ENCODE results near the gene SLC5A10. TPM values are rescaled to one million over a fixed set of nuclear protein-coding genes. Genes with fewer than 3 reads are reported as not detected.
"Not testable (repeated sequence)": the region's sequence is repeated elsewhere in the genome, so short reads cannot be mapped to it uniquely, and the experiment has no call there.

SLC5A10 gene
- total RNA-seq, 1 donor from 2014 or later = not detected

GRCh38 chr17:18946536-18946935 lies 5.4 kb upstream of the SLC5A10 start:
- peak; percentile 45 for DNase-seq (ENCODE audit: low spot score)

GRCh38 chr17:18947866-18948265 lies 4.1 kb upstream of the SLC5A10 start:
- peak; percentile 72 for DNase-seq (ENCODE audit: low spot score)

DNA sequence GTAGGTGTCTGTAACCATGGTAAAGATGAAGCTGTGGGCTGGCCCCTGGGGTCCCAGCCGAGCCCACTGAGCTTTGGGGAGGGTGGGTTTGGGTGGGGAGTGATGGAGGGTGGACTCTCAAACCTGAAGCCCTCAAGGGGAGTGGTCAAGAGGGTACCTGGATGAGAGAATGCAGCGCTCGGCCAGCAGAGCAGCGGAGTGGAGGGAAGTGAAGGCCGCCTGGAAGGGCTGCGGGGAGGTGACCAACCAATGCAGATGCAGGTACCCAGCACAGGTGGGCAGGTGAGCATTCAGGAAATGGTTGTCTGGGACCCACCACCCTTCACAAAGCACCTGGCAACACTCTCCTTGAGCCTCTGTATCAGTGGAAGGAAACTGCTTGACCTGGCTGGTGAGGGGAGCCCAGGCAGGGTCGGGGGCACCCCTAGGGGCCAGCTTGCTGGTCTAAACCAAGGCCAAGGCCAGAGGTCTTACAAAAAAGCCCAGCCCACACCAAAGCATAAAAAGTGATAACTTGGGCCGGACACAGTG lies 3.4 kb upstream of the SLC5A10 start:
- peak; percentile 76 for DNase-seq (ENCODE audit: low spot score)

DNA sequence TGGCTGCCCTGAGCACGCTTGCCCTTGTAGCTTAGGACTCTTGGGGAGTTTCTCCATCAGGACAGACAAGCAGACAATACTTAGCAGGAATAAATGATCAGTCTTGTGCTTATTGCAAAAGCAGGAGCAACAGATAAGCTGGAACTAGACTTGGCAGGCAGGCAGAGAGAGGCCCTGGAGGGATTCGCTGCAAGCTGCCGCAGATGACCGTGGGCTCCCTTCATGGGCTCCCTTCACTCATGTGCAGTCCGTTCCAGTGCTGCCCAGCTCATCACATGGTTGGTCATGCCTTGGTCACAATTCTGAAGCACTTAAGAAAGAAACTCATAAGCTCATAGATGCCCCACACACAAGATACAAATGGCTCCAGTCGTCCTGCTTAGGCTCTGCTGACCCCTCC lies 2.4 kb upstream of the SLC5A10 start:
- DNase-seq (ENCODE audit: low spot score) = peak; percentile 59

DNA sequence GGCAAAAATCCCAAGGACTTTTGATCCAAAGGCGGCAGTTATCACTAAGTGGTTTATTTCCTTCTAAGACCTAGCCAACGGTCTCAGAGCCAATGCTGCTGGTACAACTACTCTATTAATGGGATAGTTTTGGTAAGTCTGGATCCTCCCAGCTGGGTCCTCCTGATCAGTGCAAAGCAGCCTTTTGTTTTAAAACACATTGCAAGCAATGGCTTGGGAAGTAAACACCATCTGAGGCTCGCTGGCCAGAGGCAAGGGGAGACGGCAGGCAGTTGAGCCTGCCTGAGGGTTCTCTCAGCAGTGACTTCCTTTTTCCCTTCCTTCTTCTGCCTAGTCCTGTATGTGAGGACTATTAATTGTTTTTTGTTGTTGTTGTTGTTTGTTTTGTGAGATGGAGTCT lies 1.6 kb upstream of the SLC5A10 start:
- DNase-seq (ENCODE audit: low spot score) = no peak

DNA sequence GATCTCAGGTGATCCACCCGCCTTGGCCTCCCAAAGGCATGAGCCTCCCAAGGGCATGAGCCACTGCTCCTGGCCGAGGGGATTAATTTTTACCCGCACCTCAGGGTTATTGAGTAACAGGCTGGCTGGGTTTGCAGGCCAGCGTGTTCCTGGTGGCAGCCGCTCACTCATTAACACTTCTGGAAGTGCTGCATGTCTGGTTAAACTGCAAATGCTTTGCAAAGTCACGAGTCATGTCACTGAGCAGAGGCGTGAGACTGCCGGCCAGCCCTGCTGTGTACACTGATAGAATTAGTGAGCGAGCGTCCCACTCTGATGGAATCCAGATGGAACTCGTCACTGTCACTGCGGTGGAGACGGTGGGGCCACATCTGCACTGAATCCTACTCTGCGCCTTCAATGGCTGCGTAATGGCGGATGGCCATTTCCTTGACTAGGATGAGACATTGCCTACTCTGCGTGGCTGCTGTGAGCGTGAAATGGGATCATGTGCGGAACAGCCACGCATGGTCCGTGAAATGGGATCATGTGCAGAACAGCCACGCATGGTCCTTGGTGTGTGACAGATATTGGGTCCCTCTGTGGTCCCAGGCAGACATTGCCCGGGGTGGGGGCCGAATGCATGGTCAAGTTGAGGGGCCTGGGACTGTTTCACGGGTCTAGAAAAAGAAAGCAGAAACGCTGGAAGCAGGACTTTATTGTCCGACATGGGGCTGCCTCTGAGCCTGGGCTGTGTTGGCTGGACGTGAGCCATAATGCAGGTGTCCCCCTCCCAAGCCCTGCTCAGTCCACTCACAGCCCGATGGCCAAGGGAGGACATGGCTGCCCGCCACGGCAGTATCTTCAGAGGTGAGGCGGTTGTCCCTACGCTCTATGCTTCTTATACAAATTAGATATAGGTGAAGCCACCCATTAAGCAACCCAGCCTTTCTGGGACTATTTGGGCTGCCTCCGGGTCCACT lies 740 bp upstream of the SLC5A10 start:
- DNase-seq (ENCODE audit: low spot score) = no peak

DNA sequence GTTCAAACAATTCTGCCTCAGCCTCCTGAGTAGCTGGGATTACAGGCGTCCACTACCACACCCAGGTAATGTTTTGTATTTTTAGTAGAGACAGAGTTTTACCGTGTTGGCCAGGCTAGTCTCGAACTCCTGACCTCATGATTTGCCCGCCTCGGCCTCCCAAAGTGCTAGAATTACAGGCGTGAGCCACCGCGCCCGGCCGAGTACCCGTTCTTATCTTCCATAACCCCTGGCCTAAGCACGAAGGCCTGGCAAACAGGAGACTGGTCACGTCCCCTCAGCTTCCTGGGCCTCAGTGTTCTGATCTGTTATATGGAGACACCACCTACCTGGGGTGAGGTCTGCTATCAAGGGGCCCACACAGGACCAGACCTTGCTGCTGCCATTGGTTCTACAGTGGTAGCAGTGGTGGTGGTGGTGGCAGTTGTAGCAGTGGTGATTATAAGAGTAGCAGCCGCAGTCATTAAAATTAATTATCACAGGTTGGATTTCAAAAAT lies 1.3 kb downstream of the SLC5A10 start:
- no peak for DNase-seq (ENCODE audit: low spot score)

- no peak for DNase-seq (ENCODE audit: low spot score)
Measured at GRCh38 chr17:18954321-18954720, 2.4 kb downstream of the SLC5A10 start.

GRCh38 chr17:18955009-18955408 lies 3.0 kb downstream of the SLC5A10 start:
- no peak for DNase-seq (ENCODE audit: low spot score)

GRCh38 chr17:18956021-18956420 lies 4.1 kb downstream of the SLC5A10 start:
- DNase-seq (ENCODE audit: low spot score) = not testable (repeated sequence)

- no peak for DNase-seq (ENCODE audit: low spot score)
Measured at GRCh38 chr17:18956581-18956980, 4.6 kb downstream of the SLC5A10 start.

GRCh38 chr17:18957831-18958230 lies 5.9 kb downstream of the SLC5A10 start:
- DNase-seq (ENCODE audit: low spot score) = no peak

DNA sequence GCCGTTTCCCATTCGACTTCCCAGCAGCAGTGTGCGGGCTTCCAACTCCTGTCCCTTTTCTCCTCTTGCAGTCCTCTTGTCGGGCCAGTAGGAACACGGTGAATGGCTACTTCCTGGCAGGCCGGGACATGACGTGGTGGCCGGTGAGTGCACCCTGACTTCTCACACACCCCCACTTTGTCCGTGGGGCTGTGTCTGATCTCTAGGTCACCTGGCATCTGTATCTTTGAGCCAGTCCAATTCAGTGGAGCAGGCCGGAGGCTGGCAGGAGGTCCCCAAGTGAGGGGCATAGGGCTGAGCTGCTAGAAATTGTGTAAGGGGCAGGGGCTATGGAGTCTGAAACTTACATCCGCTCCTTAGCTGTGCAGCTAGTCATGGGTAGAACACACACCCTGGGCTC lies 6.6 kb downstream of the SLC5A10 start:
- DNase-seq (ENCODE audit: low spot score) = no peak

DNA sequence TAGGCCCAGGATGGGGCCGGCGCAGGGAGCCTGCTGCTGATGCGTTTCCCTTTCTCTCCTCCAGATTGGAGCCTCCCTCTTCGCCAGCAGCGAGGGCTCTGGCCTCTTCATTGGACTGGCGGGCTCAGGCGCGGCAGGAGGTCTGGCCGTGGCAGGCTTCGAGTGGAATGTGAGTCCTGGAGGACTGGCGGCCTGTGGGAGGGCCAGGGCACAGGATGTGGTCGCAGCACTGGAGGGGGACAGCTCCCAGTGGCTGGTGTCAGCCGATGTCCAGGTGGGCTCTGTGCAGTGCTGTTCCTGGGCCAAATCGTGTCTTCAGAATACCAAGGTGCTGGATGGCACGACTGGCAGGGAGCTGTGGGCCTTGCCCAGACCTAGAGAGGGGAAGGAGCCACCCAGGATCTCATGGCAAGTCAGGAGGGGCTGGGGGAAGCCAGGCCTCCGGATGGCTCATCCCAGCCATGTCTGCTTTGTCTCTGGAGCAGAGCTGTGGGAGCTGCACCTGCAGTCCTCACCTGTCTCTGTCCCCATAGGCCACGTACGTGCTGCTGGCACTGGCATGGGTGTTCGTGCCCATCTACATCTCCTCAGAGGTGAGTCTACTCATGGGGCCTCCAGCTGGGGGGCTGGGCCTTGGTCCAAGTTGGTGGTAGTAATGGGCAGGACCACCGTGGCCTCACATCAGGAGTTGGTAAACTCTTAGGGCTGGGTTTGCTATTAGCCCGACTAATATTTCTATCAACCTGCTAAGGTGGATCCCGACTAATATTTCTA lies 7.3 kb downstream of the SLC5A10 start:
- no peak for DNase-seq (ENCODE audit: low spot score)

DNA sequence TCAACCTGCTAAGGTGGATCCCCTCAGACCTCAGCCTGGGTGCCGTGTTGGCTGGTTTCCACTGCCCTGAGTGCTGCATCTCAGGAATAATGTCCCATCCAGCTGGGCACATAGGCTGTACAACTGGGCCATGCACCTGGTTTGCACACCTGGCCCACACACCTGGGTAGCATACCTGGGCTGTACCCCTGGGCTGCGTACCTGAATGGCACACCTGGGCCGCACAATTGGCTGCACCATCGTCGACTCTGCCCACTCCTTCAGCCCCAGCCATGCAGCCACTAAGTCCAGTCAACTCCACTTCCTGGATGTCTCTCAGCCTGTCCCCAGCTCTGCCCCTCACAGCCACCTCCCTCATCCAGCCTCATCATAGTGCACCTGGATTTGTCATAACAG lies 7.9 kb downstream of the SLC5A10 start:
- no peak for DNase-seq (ENCODE audit: low spot score)

DNA sequence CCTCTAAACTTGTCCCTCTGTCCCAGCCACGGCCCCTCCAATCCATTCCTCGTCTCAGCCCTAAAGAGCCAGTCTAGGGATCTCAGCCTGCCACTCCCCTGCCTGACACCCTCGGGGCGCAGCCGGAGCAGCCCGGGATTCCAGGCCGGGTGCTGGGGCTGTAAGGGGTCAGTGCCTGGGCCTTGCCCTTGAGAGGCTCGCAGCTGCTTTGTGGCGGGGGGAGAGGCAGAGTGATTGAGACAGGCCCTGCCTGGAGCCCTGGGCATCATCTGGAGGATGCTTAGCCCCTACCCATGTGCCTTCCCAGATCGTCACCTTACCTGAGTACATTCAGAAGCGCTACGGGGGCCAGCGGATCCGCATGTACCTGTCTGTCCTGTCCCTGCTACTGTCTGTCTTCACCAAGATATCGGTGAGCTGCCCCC lies 8.3 kb downstream of the SLC5A10 start:
- DNase-seq (ENCODE audit: low spot score) = no peak

GRCh38 chr17:18960803-18961511 lies 9.0 kb downstream of the SLC5A10 start:
- peak; percentile 96 for DNase-seq (ENCODE audit: low spot score)

- DNase-seq (ENCODE audit: low spot score) = no peak
Measured at GRCh38 chr17:18961634-18962493, 9.9 kb downstream of the SLC5A10 start.

GRCh38 chr17:18962494-18962815 lies 10.5 kb downstream of the SLC5A10 start:
- no peak for DNase-seq (ENCODE audit: low spot score)
